AG09319 (cell line): ENCODE measurements around the gene SPPL3.

Experiments
- DNase-seq: peaks from one replicate; pipeline ENCODE4 v3.0.0-alpha.2; 2010; ENCODE audit warnings: low read depth; ENCODE audit errors: extremely low read depth
- CTCF ChIP-seq: IDR thresholded peaks from 2 replicates; pipeline ENCODE4 v1.5.1; 2011; ENCODE audit warnings: low read depth, mild to moderate bottlenecking, inconsistent platforms, low read length, moderate library complexity

SPPL3 gene

GRCh38 chr12:120856980-120857379 is 47.2 kb downstream of the SPPL3 start:
- no peak for DNase-seq
- TF ChIP-seq CTCF, result peak; percentile 30

- DNase-seq, result no peak
- no peak for TF ChIP-seq CTCF
Observed at GRCh38 chr12:120855823-120856588, 48.2 kb downstream of the SPPL3 start.

GRCh38 chr12:120854804-120855203 is 49.4 kb downstream of the SPPL3 start:
- DNase-seq, result no peak
- no peak for TF ChIP-seq CTCF

- DNase-seq, result no peak
- TF ChIP-seq CTCF, result no peak
Observed at GRCh38 chr12:120853188-120853587, 51.0 kb downstream of the SPPL3 start.

GRCh38 chr12:120851944-120852343 is 52.2 kb downstream of the SPPL3 start:
- no peak for TF ChIP-seq CTCF

GRCh38 chr12:120851444-120851843 is 52.7 kb downstream of the SPPL3 start:
- TF ChIP-seq CTCF, result no peak
- no peak for DNase-seq

More at GRCh38 chr12:120851944-120852343, 52.2 kb downstream of the SPPL3 start:
- no peak for DNase-seq

GRCh38 chr12:120849765-120850164 is 54.4 kb downstream of the SPPL3 start:
- TF ChIP-seq CTCF, result no peak
- no peak for DNase-seq
